GM23248 (cell line): ENCODE measurements around the gene TRABD. TPM values are rescaled to one million over a fixed set of nuclear protein-coding genes. Genes with fewer than 3 reads are reported as not detected.
A peak's percentile ranks its signal among the peaks of the same experiment; 100 is the strongest.

Source experiments
- DNase-seq: peaks from one replicate; pipeline ENCODE4 v3.0.0-alpha.2; 2015
- H2AFZ ChIP-seq: fragments of 200-600 bp; sonication (generic); 2 replicates; pipeline ENCODE4 v1.6.1; 2016; ENCODE audit warnings: antibody characterized with exemption
- H3F3A ChIP-seq: fragments of 200-600 bp; sonication (generic); 2 replicates; pipeline ENCODE4 v1.6.1; 2016; ENCODE audit warnings: mild to moderate bottlenecking, antibody characterized with exemption, mixed run types; ENCODE audit not compliant: insufficient read depth
- H3K27ac ChIP-seq: fragments of 200-600 bp; sonication (generic); 2 replicates; pipeline ENCODE4 v1.5.1; 2016; ENCODE audit warnings: mild to moderate bottlenecking
- H3K27me3 ChIP-seq: fragments of 200-600 bp; sonication (generic); replicated peaks from 2 replicates; pipeline ENCODE4 v1.6.1; 2016; ENCODE audit warnings: mild to moderate bottlenecking; ENCODE audit not compliant: insufficient read depth
- H3K36me3 ChIP-seq: fragments of 200-600 bp; sonication (generic); 2 replicates; pipeline ENCODE4 v1.6.1; 2016; ENCODE audit warnings: low read depth, mild to moderate bottlenecking
- H3K4me1 ChIP-seq: fragments of 200-600 bp; sonication (generic); 2 replicates; pipeline ENCODE4 v1.6.1; 2016; ENCODE audit warnings: mild to moderate bottlenecking; ENCODE audit not compliant: insufficient read depth
- H3K4me2 ChIP-seq: fragments of 200-600 bp; sonication (generic); one replicate; pipeline ENCODE4 v1.6.1; 2016; ENCODE audit warnings: mild to moderate bottlenecking; ENCODE audit not compliant: unreplicated experiment
- H3K4me3 ChIP-seq: fragments of 200-600 bp; sonication (generic); 2 replicates; pipeline ENCODE4 v1.5.1; 2016; ENCODE audit warnings: mild to moderate bottlenecking
- H3K79me2 ChIP-seq: fragments of 200-600 bp; sonication (generic); 2 replicates; pipeline ENCODE4 v1.6.1; 2016; ENCODE audit warnings: mild to moderate bottlenecking; ENCODE audit not compliant: insufficient read depth
- H3K9ac ChIP-seq: fragments of 200-600 bp; sonication (generic); 2 replicates; pipeline ENCODE4 v1.6.1; 2016; ENCODE audit warnings: mild to moderate bottlenecking
- H3K9me2 ChIP-seq: fragments of 200-600 bp; sonication (generic); 2 replicates; pipeline ENCODE4 v1.6.1; 2016; ENCODE audit warnings: mixed run types, mild to moderate bottlenecking, moderate library complexity; ENCODE audit not compliant: insufficient read depth
- H3K9me3 ChIP-seq: fragments of 200-600 bp; sonication (generic); one replicate; pipeline ENCODE4 v1.6.1; 2017; ENCODE audit warnings: low read depth
- H4K20me1 ChIP-seq: fragments of 200-600 bp; sonication (generic); 2 replicates; pipeline ENCODE4 v1.6.0; 2016; ENCODE audit not compliant: insufficient read depth
- EZH2 ChIP-seq: fragments of 200-600 bp; sonication (generic); IDR thresholded peaks from 2 replicates; pipeline ENCODE4 v1.6.1; 2018; ENCODE audit warnings: antibody characterized with exemption, mild to moderate bottlenecking; ENCODE audit not compliant: insufficient read depth, poor library complexity, severe bottlenecking
- EZH2phosphoT487 ChIP-seq: fragments of 200-600 bp; sonication (generic); IDR thresholded peaks from 2 replicates; pipeline ENCODE4 v1.6.1; 2018; ENCODE audit warnings: antibody characterized with exemption, moderate library complexity, mild to moderate bottlenecking, low read depth; ENCODE audit not compliant: insufficient read depth
- WGBS, 2 experiments: methylation state at CpG; one replicate each; pipeline ENCODE4 v1.1.6; 2015 to 2017; ENCODE audit warnings: low lambda C conversion rate in 2 of 2, low coverage in 1 of 2; ENCODE audit errors: missing lambda C conversion rate in 2 of 2; 5-methylcytosine and 5-hydroxymethylcytosine counted together
- in situ Hi-C: fragments of 300-500 bp; cut with MboI; formaldehyde crosslinking; loops from 2 replicates; pipeline ENCODE4 v1.15.0; 2020
- polyA plus RNA-seq: library from polyadenylated mRNA; unstranded; fragments of >200 nt; fragmentation: Nextera tagmentation; extraction: Ambion mirVana; gene quantifications from 2 replicates; pipeline ENCODE4 v1.2.1, GENCODE V29; 2016
- total RNA-seq: library from RNA; depleted of rRNA; stranded (reverse); fragments of >200 nt; shearing (Covaris generic); gene quantifications from 2 replicates; pipeline ENCODE4 v1.2.3, GENCODE V29; 2014

TRABD gene
- total and polyA plus RNA-seq, 2 experiments from 2014 or later = 19.5 to 22.6 TPM

- H3K27ac ChIP-seq = no peak overlapping the region
- in situ Hi-C loops = no loop called here
- no peaks in the 10 kb centered on the region for H3K9me3 ChIP-seq
- TF ChIP-seq EZH2phosphoT487 (no peak), EZH2 (no peak)
- H3K36me3 ChIP-seq = peaks cover 10% of the 10 kb centered on the region; the same call in 1 of the 2 replicates
- no peaks in the 10 kb centered on the region for H4K20me1 ChIP-seq
- H3K9me2 ChIP-seq = no peaks in the 10 kb centered on the region
- WGBS, 2 experiments = 94% methylated on average over 35 to 44 of the region's 45 CpGs
- no peak overlapping the region for H2AFZ ChIP-seq
- H3K4me2 ChIP-seq = no peak overlapping the region
- no peaks in the 10 kb centered on the region for H3F3A ChIP-seq
- no peak for DNase-seq
- peaks cover 42% of the 10 kb centered on the region for H3K79me2 ChIP-seq
- no peaks in the 10 kb centered on the region for H3K27me3 ChIP-seq
- H3K9ac ChIP-seq = no peak overlapping the region
- H3K4me3 ChIP-seq = no peak overlapping the region
- H3K4me1 ChIP-seq = peaks cover 8% of the 10 kb centered on the region
Measured at GRCh38 chr22:50205781-50206569, 20.3 kb downstream of the TRABD start.

DNA sequence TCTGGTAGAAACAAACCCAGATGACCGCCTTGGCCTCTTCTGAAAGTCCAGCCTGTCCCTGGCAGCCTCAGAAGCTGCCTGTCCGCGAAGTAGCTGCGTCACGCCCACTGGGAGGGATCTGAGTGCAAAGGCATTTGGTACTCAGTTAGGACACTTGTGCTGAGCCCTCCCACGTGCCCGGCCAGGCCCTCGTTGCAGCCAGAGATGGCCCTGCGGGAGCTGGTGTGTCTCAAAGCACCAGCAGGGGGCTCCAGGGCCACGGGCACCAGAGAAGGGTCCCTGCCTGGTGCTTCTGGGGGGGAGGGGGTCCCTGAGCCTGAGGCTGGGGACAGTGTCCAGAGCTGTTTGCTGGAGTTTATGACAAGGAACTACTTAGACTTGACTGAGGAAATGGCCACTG lies 20.9 kb downstream of the TRABD start:
- Histone ChIP-seq H4K20me1 (no peaks in the 10 kb centered on the region), H3K27me3 (no peaks in the 10 kb centered on the region), H3K9me3 (no peaks in the 10 kb centered on the region), H3K4me3 (no peak overlapping the region), H3K4me1 (peaks cover 8% of the 10 kb centered on the region), H3K4me2 (no peak overlapping the region), H3K36me3 (peaks cover 10% of the 10 kb centered on the region; the same call in 1 of the 2 replicates), H3K9me2 (no peaks in the 10 kb centered on the region), H3K79me2 (peaks cover 41% of the 10 kb centered on the region), H3F3A (0 out of 2 replicates have a peak, but pooled peaks cover under 1% of the 10 kb centered on the region), H3K27ac (no peak overlapping the region), H3K9ac (no peak overlapping the region), H2AFZ (no peak overlapping the region)
- in situ Hi-C loops = no loop called here
- TF ChIP-seq EZH2phosphoT487 = no peak
- no peak for TF ChIP-seq EZH2
- WGBS, 2 experiments = 50 to 54% methylated on average over 10 of the region's 10 CpGs
- peak; percentile 61 for DNase-seq

- Histone ChIP-seq H3K4me1 (peaks cover 2% of the 10 kb centered on the region), H3F3A (peaks cover 8% of the 10 kb centered on the region; the same call in 1 of the 2 replicates), H3K9ac (no peak overlapping the region), H3K4me2 (no peak overlapping the region), H2AFZ (no peak overlapping the region), H4K20me1 (no peaks in the 10 kb centered on the region), H3K9me2 (no peaks in the 10 kb centered on the region), H3K27me3 (no peaks in the 10 kb centered on the region), H3K4me3 (no peak overlapping the region), H3K9me3 (no peaks in the 10 kb centered on the region), H3K79me2 (peaks cover 41% of the 10 kb centered on the region), H3K36me3 (peaks cover 14% of the 10 kb centered on the region; the same call in 1 of the 2 replicates), H3K27ac (no peak overlapping the region)
- no peak for DNase-seq
- TF ChIP-seq EZH2 = no peak
- in situ Hi-C loops = no loop called here
- WGBS, 2 experiments = 67 to 72% methylated on average over 23 of the region's 23 CpGs
Measured at GRCh38 chr22:50207383-50208140, 21.8 kb downstream of the TRABD start.

DNA sequence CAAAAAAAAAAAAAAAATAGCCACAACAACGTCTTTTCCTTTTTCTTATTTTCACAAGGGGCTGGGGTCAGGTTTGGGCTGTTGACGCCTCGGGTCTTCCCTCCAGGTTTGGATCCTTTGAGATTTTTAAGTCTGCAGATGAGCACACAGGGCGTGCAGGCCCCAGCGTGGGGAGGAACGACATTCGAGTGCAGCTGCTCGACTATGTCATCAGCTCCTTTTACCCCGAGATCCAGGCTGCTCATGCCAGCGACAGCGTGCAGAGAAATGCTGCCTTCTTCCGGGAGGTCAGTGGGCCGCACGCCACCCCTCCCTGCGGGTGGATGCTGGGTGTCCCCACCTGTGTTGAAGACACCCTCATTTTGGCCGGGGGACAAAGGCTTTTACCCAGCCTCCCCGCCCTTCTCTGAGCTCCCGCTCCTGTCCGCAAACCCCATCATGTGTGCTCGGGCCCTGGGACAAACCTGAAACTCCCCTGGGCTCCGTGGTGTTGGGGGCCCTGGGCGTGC lies 22.8 kb downstream of the TRABD start:
- no peak for TF ChIP-seq EZH2
- TF ChIP-seq EZH2phosphoT487 = no peak
- Histone ChIP-seq H3K4me1 (no peaks in the 10 kb centered on the region), H3K9me3 (no peaks in the 10 kb centered on the region), H3K79me2 (peaks cover 41% of the 10 kb centered on the region), H3K9me2 (no peaks in the 10 kb centered on the region), H3K4me3 (no peak overlapping the region), H3K4me2 (no peak overlapping the region), H4K20me1 (no peaks in the 10 kb centered on the region; the same call in 1 of the 2 replicates), H3K9ac (no peak overlapping the region), H3K27ac (no peak overlapping the region), H3K27me3 (no peaks in the 10 kb centered on the region), H3K36me3 (0 out of 2 replicates have a peak, but pooled peaks cover 16% of the 10 kb centered on the region), H2AFZ (no peak overlapping the region), H3F3A (peaks cover 8% of the 10 kb centered on the region; the same call in 1 of the 2 replicates)
- 83% methylated on average over 22 of the region's 22 CpGs for WGBS, 2 experiments
- in situ Hi-C loops = no loop called here
- DNase-seq = no peak
